HG02852 (cell line): ENCODE measurements around the gene SLC4A8.
"Not testable (repeated sequence)": the region's sequence is repeated elsewhere in the genome, so short reads cannot be mapped to it uniquely, and the experiment has no call there.

Source experiments
- ATAC-seq: cut with Tn5 transposase; IDR thresholded peaks from one replicate; pipeline ENCODE4 v1.9.1; 2021; ENCODE audit warnings: mild to moderate bottlenecking, moderate library complexity; ENCODE audit not compliant: unreplicated experiment

SLC4A8 gene

GRCh38 chr12:51424094-51424661 lies 453 bp upstream of the SLC4A8 start:
- no peak for ATAC-seq

GRCh38 chr12:51428256-51428655 lies 3.6 kb downstream of the SLC4A8 start:
- no peak for ATAC-seq

GRCh38 chr12:51429700-51430099 lies 5.1 kb downstream of the SLC4A8 start:
- ATAC-seq: no peak

- ATAC-seq: no peak
These were observed 5.7 kb downstream of the SLC4A8 start for GRCh38 chr12:51430196-51430895.

GRCh38 chr12:51432921-51433320 lies 8.3 kb downstream of the SLC4A8 start:
- no peak for ATAC-seq

- ATAC-seq: no peak
These were observed 9.7 kb downstream of the SLC4A8 start for GRCh38 chr12:51434305-51434704.

- no peak for ATAC-seq
These were observed 12.8 kb downstream of the SLC4A8 start for GRCh38 chr12:51437431-51437830.

GRCh38 chr12:51439330-51439729 lies 14.7 kb downstream of the SLC4A8 start:
- no peak for ATAC-seq

GRCh38 chr12:51441583-51441982 lies 17.0 kb downstream of the SLC4A8 start:
- no peak for ATAC-seq

GRCh38 chr12:51442324-51442723 lies 17.7 kb downstream of the SLC4A8 start:
- ATAC-seq: no peak

GRCh38 chr12:51443573-51443972 lies 18.9 kb downstream of the SLC4A8 start:
- no peak for ATAC-seq

- no peak for ATAC-seq
These were observed 24.1 kb downstream of the SLC4A8 start for GRCh38 chr12:51448618-51449256.

- no peak for ATAC-seq
These were observed 25.1 kb downstream of the SLC4A8 start for GRCh38 chr12:51449580-51450246.

GRCh38 chr12:51450333-51450732 lies 25.7 kb downstream of the SLC4A8 start:
- ATAC-seq: no peak

- no peak for ATAC-seq
These were observed 26.2 kb downstream of the SLC4A8 start for GRCh38 chr12:51450806-51451205.

- not testable (repeated sequence) for ATAC-seq
These were observed 29.4 kb downstream of the SLC4A8 start for GRCh38 chr12:51454016-51454415.

- ATAC-seq: not testable (repeated sequence)
These were observed 30.4 kb downstream of the SLC4A8 start for GRCh38 chr12:51455050-51455449.

GRCh38 chr12:51458635-51459034 lies 34.0 kb downstream of the SLC4A8 start:
- ATAC-seq: no peak

- no peak for ATAC-seq
These were observed 35.9 kb downstream of the SLC4A8 start for GRCh38 chr12:51460519-51460918.

GRCh38 chr12:51465491-51465890 lies 40.9 kb downstream of the SLC4A8 start:
- ATAC-seq: no peak

GRCh38 chr12:51470116-51470515 lies 45.5 kb downstream of the SLC4A8 start:
- no peak for ATAC-seq
